ENCODE results near the gene PPY.

DNA sequence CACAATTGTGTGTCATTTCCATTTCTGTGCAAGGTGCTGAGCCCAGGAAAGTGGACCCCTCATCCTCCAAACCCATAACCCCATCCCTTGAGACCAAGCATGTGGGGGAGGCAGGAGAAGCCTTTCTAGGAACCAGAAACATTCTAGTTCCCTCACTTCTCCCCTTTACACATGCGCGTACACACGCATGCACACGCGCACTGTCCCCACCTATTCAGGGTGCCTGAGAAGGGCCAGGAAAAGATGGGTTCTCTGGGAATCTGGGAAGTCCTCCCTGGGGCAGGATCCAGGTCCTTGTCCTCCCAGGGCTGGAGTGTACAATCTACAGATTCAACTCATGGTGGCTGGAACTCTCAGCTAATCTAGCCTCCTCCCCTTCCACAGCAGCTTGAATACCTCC is 2.4 kb downstream of the PPY start:
- TF ChIP-seq POLR2A (IDR thresholded peaks at IDR 0.05) (no peak), POLR2AphosphoS5 (IDR thresholded peaks at IDR 0.05) (no peak)
- TF ChIP-seq, protein P1, sequence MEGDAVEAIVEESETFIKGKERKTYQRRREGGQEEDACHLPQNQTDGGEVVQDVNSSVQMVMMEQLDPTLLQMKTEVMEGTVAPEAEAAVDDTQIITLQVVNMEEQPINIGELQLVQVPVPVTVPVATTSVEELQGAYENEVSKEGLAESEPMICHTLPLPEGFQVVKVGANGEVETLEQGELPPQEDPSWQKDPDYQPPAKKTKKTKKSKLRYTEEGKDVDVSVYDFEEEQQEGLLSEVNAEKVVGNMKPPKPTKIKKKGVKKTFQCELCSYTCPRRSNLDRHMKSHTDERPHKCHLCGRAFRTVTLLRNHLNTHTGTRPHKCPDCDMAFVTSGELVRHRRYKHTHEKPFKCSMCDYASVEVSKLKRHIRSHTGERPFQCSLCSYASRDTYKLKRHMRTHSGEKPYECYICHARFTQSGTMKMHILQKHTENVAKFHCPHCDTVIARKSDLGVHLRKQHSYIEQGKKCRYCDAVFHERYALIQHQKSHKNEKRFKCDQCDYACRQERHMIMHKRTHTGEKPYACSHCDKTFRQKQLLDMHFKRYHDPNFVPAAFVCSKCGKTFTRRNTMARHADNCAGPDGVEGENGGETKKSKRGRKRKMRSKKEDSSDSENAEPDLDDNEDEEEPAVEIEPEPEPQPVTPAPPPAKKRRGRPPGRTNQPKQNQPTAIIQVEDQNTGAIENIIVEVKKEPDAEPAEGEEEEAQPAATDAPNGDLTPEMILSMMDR (IDR thresholded peaks at IDR 0.05) = no peak
